Omental fat pad (tissue), 4 donors: ENCODE data around the gene PLEK. TPM values are rescaled to one million over a fixed set of nuclear protein-coding genes. Genes with fewer than 3 reads are reported as not detected.
A peak's percentile ranks its signal among the peaks of the same experiment; 100 is the strongest.

Experiments
- ATAC-seq: fragments of 150-250 bp; one replicate; pipeline ENCODE4 v1.9.1; 2016; ENCODE audit warnings: mild to moderate bottlenecking, moderate library complexity; ENCODE audit not compliant: low FRiP score
- DNase-seq: peaks from one replicate; pipeline ENCODE4 v3.0.0-alpha.2; 2019; ENCODE audit warnings: low spot score
- CTCF ChIP-seq, 3 donors: fragments of 450-650 bp; IDR thresholded peaks; one replicate each; pipeline ENCODE4 v1.5.1; 2016 to 2017; ENCODE audit warnings: antibody characterized with exemption in 3 of 3, mild to moderate bottlenecking in 3 of 3, moderate library complexity in 2 of 3
- total RNA-seq, 4 donors: library from RNA; depleted of rRNA; stranded (reverse); fragments of >200 nt; gene quantifications; one replicate each; pipeline ENCODE4 v1.1.0, GENCODE V29; 2016

PLEK gene
- total RNA-seq, 4 donors from 2014 or later, result 16.9 to 55.1 (median 31.9) TPM

GRCh38 chr2:68352651-68353391 lies 12.3 kb upstream of the PLEK start:
- ATAC-seq, result peak; percentile 80
- no peak for DNase-seq
- no peak for TF ChIP-seq CTCF (IDR thresholded peaks at IDR 0.05)

- ATAC-seq, result no peak
- TF ChIP-seq CTCF (IDR thresholded peaks at IDR 0.05), result no peak
- DNase-seq, result no peak
These were observed 8.4 kb upstream of the PLEK start for GRCh38 chr2:68356599-68357239.

- no peak for DNase-seq
These were observed 7.3 kb upstream of the PLEK start for GRCh38 chr2:68357605-68358337.

GRCh38 chr2:68359889-68360288 lies 5.2 kb upstream of the PLEK start:
- DNase-seq (no peak), ATAC-seq (no peak)
- TF ChIP-seq CTCF (IDR thresholded peaks at IDR 0.05), result no peak

More at GRCh38 chr2:68357605-68358337, 7.3 kb upstream of the PLEK start:
- ATAC-seq, result peak; percentile 65
- TF ChIP-seq CTCF (IDR thresholded peaks at IDR 0.05), result no peak

- TF ChIP-seq CTCF (IDR thresholded peaks at IDR 0.05), result peak in 2 of 3 donors; percentile 25 to 29
- DNase-seq (peak; percentile 58), ATAC-seq (peak; percentile 40)
These were observed 3.0 kb upstream of the PLEK start for GRCh38 chr2:68362069-68362468.

- no peak for TF ChIP-seq CTCF (IDR thresholded peaks at IDR 0.05)
- DNase-seq, result no peak
- ATAC-seq, result no peak
These were observed 2.3 kb upstream of the PLEK start for GRCh38 chr2:68362749-68363148.
